Kidney epithelial cell (primary cell): ENCODE data around the gene RPL31. TPM values are rescaled to one million over a fixed set of nuclear protein-coding genes. Genes with fewer than 3 reads are reported as not detected.

Experiments
- DNase-seq: peaks from one replicate; pipeline ENCODE4 v3.0.0-alpha.2; 2010; ENCODE audit warnings: low read depth
- H3K27me3 ChIP-seq: 2 replicates; pipeline ENCODE4 v1.6.0; 2011; ENCODE audit warnings: low read length; ENCODE audit not compliant: control insufficient read depth, insufficient read depth
- H3K36me3 ChIP-seq: 2 replicates; pipeline ENCODE4 v1.5.1; 2011; ENCODE audit warnings: low read length; ENCODE audit not compliant: control insufficient read depth, insufficient read depth
- H3K4me3 ChIP-seq: 2 replicates; pipeline ENCODE4 v1.5.1; 2011; ENCODE audit warnings: low read depth, mild to moderate bottlenecking, control low read depth, low read length
- total RNA-seq: library from RNA; depleted of rRNA; stranded (reverse); fragments of >200 nt; gene quantifications from 2 replicates; pipeline ENCODE4 v1.2.3, GENCODE V29; 2015
- TF ChIP-seq, protein P1 (sequence below): IDR thresholded peaks from 2 replicates; pipeline ENCODE4 v1.5.1; 2011; ENCODE audit warnings: mild to moderate bottlenecking, moderate library complexity, low read length, control low read depth, inconsistent platforms; ENCODE audit not compliant: insufficient read depth, poor library complexity, severe bottlenecking

RPL31 gene
- total RNA-seq, 1 donor from 2014 or later: 1,472 TPM

DNA sequence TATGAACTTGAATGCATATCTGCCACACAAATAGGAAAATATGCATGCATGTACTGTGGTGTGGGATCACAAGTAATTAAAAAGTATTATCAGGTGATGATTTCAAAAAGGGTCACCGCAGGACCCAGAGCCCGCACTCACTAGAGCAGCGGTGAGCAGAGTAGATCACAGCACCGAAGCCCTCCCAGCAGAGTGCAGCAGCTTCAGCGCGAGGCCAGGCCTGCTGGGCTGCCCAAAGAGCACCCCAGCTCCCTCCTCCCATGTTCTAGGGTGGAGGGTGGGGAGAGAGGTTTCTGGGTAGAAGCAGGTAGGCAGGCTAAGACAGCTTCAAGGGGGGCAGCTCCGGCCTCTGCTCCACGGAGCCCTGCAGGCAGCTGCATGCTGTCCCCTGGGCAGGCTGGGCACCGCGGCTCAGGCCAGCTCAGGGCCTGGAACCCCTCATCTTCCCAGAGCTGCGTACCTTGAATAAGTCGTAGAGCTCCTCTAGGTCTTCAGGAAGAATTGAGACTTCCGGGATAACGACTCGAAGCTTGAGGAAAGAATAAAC lies 24.9 kb downstream of the RPL31 start:
- no peak for DNase-seq
- no peak overlapping the region for H3K4me3 ChIP-seq
- TF ChIP-seq, protein P1, sequence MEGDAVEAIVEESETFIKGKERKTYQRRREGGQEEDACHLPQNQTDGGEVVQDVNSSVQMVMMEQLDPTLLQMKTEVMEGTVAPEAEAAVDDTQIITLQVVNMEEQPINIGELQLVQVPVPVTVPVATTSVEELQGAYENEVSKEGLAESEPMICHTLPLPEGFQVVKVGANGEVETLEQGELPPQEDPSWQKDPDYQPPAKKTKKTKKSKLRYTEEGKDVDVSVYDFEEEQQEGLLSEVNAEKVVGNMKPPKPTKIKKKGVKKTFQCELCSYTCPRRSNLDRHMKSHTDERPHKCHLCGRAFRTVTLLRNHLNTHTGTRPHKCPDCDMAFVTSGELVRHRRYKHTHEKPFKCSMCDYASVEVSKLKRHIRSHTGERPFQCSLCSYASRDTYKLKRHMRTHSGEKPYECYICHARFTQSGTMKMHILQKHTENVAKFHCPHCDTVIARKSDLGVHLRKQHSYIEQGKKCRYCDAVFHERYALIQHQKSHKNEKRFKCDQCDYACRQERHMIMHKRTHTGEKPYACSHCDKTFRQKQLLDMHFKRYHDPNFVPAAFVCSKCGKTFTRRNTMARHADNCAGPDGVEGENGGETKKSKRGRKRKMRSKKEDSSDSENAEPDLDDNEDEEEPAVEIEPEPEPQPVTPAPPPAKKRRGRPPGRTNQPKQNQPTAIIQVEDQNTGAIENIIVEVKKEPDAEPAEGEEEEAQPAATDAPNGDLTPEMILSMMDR: no peak
- no peaks in the 10 kb centered on the region for H3K27me3 ChIP-seq
- H3K36me3 ChIP-seq: no peaks in the 10 kb centered on the region

DNA sequence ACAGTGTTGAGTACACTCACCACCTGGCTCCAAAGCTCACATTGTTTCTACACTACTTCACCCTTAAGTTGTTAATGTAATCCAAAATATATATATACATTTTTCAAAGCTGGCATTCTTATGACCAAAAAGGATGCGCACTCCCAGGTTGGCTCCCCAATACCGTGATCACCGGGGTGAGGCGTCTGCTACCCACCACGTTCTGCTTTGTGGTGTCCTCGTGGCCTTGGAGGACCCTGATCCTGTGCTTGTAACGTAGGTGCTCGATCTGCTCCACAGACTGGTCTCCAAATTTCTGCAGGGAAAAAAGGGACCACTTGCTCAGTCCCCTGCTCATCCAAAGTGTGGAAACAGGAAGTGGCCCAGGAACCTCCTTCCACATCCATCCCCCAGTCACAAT lies 25.8 kb downstream of the RPL31 start:
- Histone ChIP-seq H3K36me3 (no peaks in the 10 kb centered on the region), H3K27me3 (no peaks in the 10 kb centered on the region), H3K4me3 (no peak overlapping the region)
- TF ChIP-seq, protein P1: no peak
- DNase-seq: no peak

GRCh38 chr2:101030866-101031554 lies 28.9 kb downstream of the RPL31 start:
- Histone ChIP-seq H3K36me3 (peaks cover 2% of the 10 kb centered on the region), H3K27me3 (no peaks in the 10 kb centered on the region), H3K4me3 (no peak overlapping the region)
- TF ChIP-seq, protein P1: no peak
- DNase-seq: no peak

DNA sequence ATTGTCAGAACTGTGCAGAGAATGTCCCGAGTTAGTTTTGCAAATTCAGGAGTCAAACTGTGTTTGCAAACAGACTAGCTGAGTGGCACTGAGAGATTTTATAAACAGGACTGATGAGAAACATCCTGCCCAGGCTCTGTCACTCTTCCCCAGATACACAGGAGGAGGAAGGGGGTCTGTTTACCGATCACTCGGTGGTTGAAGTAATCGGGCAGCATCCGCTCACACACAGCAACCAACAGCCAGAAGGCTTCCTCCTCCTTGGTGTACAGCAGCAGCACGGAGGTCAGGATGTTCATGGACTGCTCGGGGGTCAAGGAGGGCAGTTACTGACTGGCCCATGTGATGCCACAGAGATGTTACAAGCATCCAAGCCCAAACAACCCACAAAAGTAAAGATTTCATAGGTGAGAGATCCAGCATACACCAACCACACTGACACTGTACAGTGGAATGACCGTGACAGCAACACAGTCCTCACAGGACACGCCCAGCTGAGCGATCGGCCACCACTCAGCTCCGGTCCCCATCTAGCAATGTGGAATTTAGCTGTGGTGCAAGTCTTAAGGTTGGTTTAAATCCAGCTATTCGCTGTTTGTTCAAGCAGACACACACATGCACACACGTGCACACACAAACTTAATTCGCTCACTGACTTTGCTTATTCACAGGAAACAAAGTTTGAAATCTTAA lies 30.1 kb downstream of the RPL31 start:
- Histone ChIP-seq H3K36me3 (peaks cover 2% of the 10 kb centered on the region), H3K27me3 (no peaks in the 10 kb centered on the region), H3K4me3 (no peak overlapping the region)
- TF ChIP-seq, protein P1: no peak
- DNase-seq: no peak

- H3K27me3 ChIP-seq: no peaks in the 10 kb centered on the region
- H3K36me3 ChIP-seq: peaks cover 2% of the 10 kb centered on the region
- no peak overlapping the region for H3K4me3 ChIP-seq
- TF ChIP-seq, protein P1: peak; percentile 51
- DNase-seq: no peak
Observed at GRCh38 chr2:101036562-101036961, 34.5 kb downstream of the RPL31 start.
